ENCODE measurements around the gene CCDC15. TPM values are rescaled to one million over a fixed set of nuclear protein-coding genes. Genes with fewer than 3 reads are reported as not detected.
"Not testable (repeated sequence)": the region's sequence is repeated elsewhere in the genome, so short reads cannot be mapped to it uniquely, and the experiment has no call there.

CCDC15 gene
- total and polyA plus RNA-seq, 4 experiments from 2014 or later, result 0.48 to 2.7 (median 2.1) TPM

DNA sequence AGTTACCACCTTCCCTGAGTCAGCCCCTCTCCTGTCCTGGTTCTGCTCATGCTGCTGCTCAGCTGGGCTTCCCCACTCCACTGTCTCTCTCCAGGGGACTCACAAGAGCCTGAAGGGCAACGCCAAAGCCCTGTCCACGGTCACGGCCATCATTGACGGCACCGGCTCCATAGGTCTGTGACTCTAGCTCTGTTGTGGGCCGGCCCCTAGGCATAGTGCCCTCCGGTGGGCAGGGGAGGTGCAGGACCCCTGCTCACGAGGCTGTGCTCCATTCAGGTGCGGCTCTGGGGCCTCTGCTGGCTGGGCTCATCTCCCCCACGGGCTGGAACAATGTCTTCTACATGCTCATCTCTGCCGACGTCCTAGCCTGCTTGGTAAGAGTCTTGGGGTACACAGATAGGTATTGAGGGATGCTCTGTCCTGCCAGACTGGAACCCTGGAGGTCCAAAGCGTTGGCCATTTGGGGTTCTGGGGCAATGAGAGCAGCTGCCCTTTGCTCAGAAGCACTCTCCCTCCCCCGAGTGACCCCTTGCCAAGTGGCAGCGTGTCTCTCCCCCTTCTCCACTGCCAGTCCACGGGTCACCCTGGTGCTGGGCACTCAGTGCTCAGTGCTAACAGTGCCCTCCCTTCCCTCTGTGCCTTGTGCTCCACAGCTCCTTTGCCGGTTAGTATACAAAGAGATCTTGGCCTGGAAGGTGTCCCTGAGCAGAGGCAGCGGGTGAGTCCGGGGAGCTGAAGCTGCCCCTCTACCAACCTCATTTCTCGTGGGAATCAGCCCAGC lies 131.5 kb downstream of the CCDC15 start:
- peaks cover 0 to 7% of the 10 kb centered on the region in 2 donors for H3K27me3 Mint-ChIP-seq
- Histone ChIP-seq H3K4me3 (ENCODE audit: low read length in 2 of 2) (no peak overlapping the region), H3K9me3 (ENCODE audit: control insufficient read depth in 1 of 2, low read length in 2 of 2) (no peaks in the 10 kb centered on the region), H3K27ac (ENCODE audit: low read depth, low read length) (no peak overlapping the region), H3K36me3 (ENCODE audit: insufficient read depth, low read length) (no peaks in the 10 kb centered on the region), H3K27me3 (ENCODE audit: insufficient read depth, low read length) (no peaks in the 10 kb centered on the region), H3K4me1 (ENCODE audit: insufficient read depth, low read length) (no peaks in the 10 kb centered on the region)
- intact Hi-C loops (cut with micrococcal nuclease), result no loop called here
- H3K9me3 Mint-ChIP-seq, result no peaks in the 10 kb centered on the region
- CTCF ChIA-PET (ENCODE audit: partially characterized antibody), result no interaction called here
- no peak for DNase-seq
- H3K36me3 Mint-ChIP-seq, result no peaks in the 10 kb centered on the region
- peaks cover 0 to 1% (median 0%) of the 10 kb centered on the region in 4 donors for H3K4me1 Mint-ChIP-seq
- peak overlapping the region in 1 of 7 donors; percentile 17 for H3K27ac Mint-ChIP-seq
- no peak overlapping the region for H3K4me3 Mint-ChIP-seq
- POLR2A ChIA-PET (ENCODE audit: partially characterized antibody), result no interaction called here

- no peaks in the 10 kb centered on the region for H3K36me3 ChIP-seq (ENCODE audit: insufficient read depth, low read length)
- peaks cover 0 to 1% (median 0%) of the 10 kb centered on the region in 4 donors for H3K4me1 Mint-ChIP-seq
- no peaks in the 10 kb centered on the region for H3K9me3 ChIP-seq (ENCODE audit: control insufficient read depth in 1 of 2, low read length in 2 of 2)
- H3K27ac Mint-ChIP-seq, result no peak overlapping the region
- CTCF ChIA-PET (ENCODE audit: partially characterized antibody), result no interaction called here
- POLR2A ChIA-PET (ENCODE audit: partially characterized antibody), result no interaction called here
- no peaks in the 10 kb centered on the region for H3K36me3 Mint-ChIP-seq
- no peaks in the 10 kb centered on the region for H3K4me1 ChIP-seq (ENCODE audit: insufficient read depth, low read length)
- peaks cover 0 to 7% of the 10 kb centered on the region in 2 donors for H3K27me3 Mint-ChIP-seq
- DNase-seq, result no peak
- no peaks in the 10 kb centered on the region for H3K27me3 ChIP-seq (ENCODE audit: insufficient read depth, low read length)
- H3K4me3 Mint-ChIP-seq, result no peak overlapping the region
- intact Hi-C loops (cut with micrococcal nuclease), result no loop called here
- no peak overlapping the region for H3K4me3 ChIP-seq (ENCODE audit: low read length in 2 of 2)
- no peak overlapping the region for H3K27ac ChIP-seq (ENCODE audit: low read depth, low read length)
- H3K9me3 Mint-ChIP-seq, result no peaks in the 10 kb centered on the region
Observed at GRCh38 chr11:125086633-125087296, 132.8 kb downstream of the CCDC15 start.

DNA sequence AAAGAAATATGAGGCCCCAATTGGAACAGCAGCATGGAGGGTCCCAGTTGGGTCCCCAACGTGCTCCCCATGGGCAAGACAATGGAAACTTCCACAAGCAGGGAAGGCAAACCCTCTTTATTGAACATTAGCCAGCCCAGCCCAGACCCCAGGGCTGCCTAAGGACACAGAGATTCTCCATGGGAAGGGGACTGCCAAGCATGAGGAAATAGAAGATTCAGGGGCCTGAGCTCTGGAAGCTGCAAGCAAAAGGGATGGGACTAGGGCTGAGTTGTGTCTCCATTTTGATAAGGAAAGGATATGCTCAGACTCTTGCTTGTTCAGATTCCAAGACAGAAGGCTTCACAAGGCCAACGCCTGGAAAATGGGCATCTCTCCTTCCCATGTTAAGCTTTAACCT lies 134.1 kb downstream of the CCDC15 start:
- Mint-ChIP-seq H3K36me3 (peaks cover 0 to 5% of the 10 kb centered on the region in 2 donors), H3K4me3 (no peak overlapping the region), H3K27ac (no peak overlapping the region), H3K27me3 (peaks cover 0 to 7% of the 10 kb centered on the region in 2 donors), H3K4me1 (peaks cover 0 to 1% (median 0%) of the 10 kb centered on the region in 4 donors), H3K9me3 (no peaks in the 10 kb centered on the region)
- no peak overlapping the region for H3K27ac ChIP-seq (ENCODE audit: low read depth, low read length)
- ChIA-PET CTCF (ENCODE audit: partially characterized antibody) (no interaction called here), POLR2A (ENCODE audit: partially characterized antibody) (no interaction called here)
- H3K4me3 ChIP-seq (ENCODE audit: low read length in 2 of 2), result no peak overlapping the region
- no peak for DNase-seq
- no peaks in the 10 kb centered on the region for H3K36me3 ChIP-seq (ENCODE audit: insufficient read depth, low read length)
- H3K9me3 ChIP-seq (ENCODE audit: control insufficient read depth in 1 of 2, low read length in 2 of 2), result no peaks in the 10 kb centered on the region
- no peaks in the 10 kb centered on the region for H3K4me1 ChIP-seq (ENCODE audit: insufficient read depth, low read length)
- H3K27me3 ChIP-seq (ENCODE audit: insufficient read depth, low read length), result no peaks in the 10 kb centered on the region
- intact Hi-C loops (cut with micrococcal nuclease), result no loop called here

GRCh38 chr11:125088576-125089455 lies 134.8 kb downstream of the CCDC15 start:
- no peak overlapping the region for H3K27ac Mint-ChIP-seq
- CTCF ChIA-PET (ENCODE audit: partially characterized antibody), result interaction anchor here (1.2 kb wide), 1 partner anchor 257 kb away, joined by 4 read pairs; no protein-coding TSS in a partner anchor

GRCh38 chr11:125089481-125089880 lies 135.5 kb downstream of the CCDC15 start:
- H3K27ac ChIP-seq (ENCODE audit: low read depth, low read length); H3K9me3 Mint-ChIP-seq; H3K27me3 ChIP-seq (ENCODE audit: insufficient read depth, low read length); H3K4me3 ChIP-seq (ENCODE audit: low read length in 2 of 2); intact Hi-C loops (cut with micrococcal nuclease); H3K27ac Mint-ChIP-seq; H3K4me1 Mint-ChIP-seq; H3K27me3 Mint-ChIP-seq; POLR2A ChIA-PET (ENCODE audit: partially characterized antibody); DNase-seq; H3K36me3 ChIP-seq (ENCODE audit: insufficient read depth, low read length); H3K4me1 ChIP-seq (ENCODE audit: insufficient read depth, low read length); H3K9me3 ChIP-seq (ENCODE audit: control insufficient read depth in 1 of 2, low read length in 2 of 2); H3K4me3 Mint-ChIP-seq: not testable (repeated sequence)
- H3K36me3 Mint-ChIP-seq, result peaks cover 0 to 13% of the 10 kb centered on the region in 2 donors
- CTCF ChIA-PET (ENCODE audit: partially characterized antibody), result interaction anchor here (1.2 kb wide), 1 partner anchor 257 kb away, joined by 4 read pairs; no protein-coding TSS in a partner anchor

More at GRCh38 chr11:125088576-125089455, 134.8 kb downstream of the CCDC15 start:
- H3K4me1 Mint-ChIP-seq, result peaks cover 0 to 1% (median 0%) of the 10 kb centered on the region in 4 donors
- Histone ChIP-seq H3K27me3 (ENCODE audit: insufficient read depth, low read length) (no peaks in the 10 kb centered on the region), H3K4me1 (ENCODE audit: insufficient read depth, low read length) (no peaks in the 10 kb centered on the region), H3K27ac (ENCODE audit: low read depth, low read length) (no peak overlapping the region), H3K4me3 (ENCODE audit: low read length in 2 of 2) (no peak overlapping the region), H3K9me3 (ENCODE audit: control insufficient read depth in 1 of 2, low read length in 2 of 2) (no peaks in the 10 kb centered on the region), H3K36me3 (ENCODE audit: insufficient read depth, low read length) (no peaks in the 10 kb centered on the region)
- POLR2A ChIA-PET (ENCODE audit: partially characterized antibody), result no interaction called here
- no peak for DNase-seq
- peaks cover 0 to 6% of the 10 kb centered on the region in 2 donors for H3K36me3 Mint-ChIP-seq
- intact Hi-C loops (cut with micrococcal nuclease), result no loop called here
- H3K27me3 Mint-ChIP-seq, result peaks cover 0 to 7% of the 10 kb centered on the region in 2 donors
- H3K9me3 Mint-ChIP-seq, result no peaks in the 10 kb centered on the region
- no peak overlapping the region for H3K4me3 Mint-ChIP-seq

- H3K4me1 Mint-ChIP-seq; H3K27ac Mint-ChIP-seq; H3K4me3 ChIP-seq (ENCODE audit: low read length in 2 of 2); H3K4me1 ChIP-seq (ENCODE audit: insufficient read depth, low read length); H3K27me3 ChIP-seq (ENCODE audit: insufficient read depth, low read length); H3K9me3 Mint-ChIP-seq; H3K36me3 ChIP-seq (ENCODE audit: insufficient read depth, low read length); intact Hi-C loops (cut with micrococcal nuclease); H3K27me3 Mint-ChIP-seq; H3K27ac ChIP-seq (ENCODE audit: low read depth, low read length); H3K9me3 ChIP-seq (ENCODE audit: control insufficient read depth in 1 of 2, low read length in 2 of 2); H3K4me3 Mint-ChIP-seq; DNase-seq; POLR2A ChIA-PET (ENCODE audit: partially characterized antibody): not testable (repeated sequence)
- CTCF ChIA-PET (ENCODE audit: partially characterized antibody), result interaction anchor here (1.2 to 3.9 kb wide), 3 partner anchors 35 to 256 kb away, joined by 4 to 48 read pairs (median 23); no protein-coding TSS in a partner anchor
- H3K36me3 Mint-ChIP-seq, result peaks cover 0 to 17% of the 10 kb centered on the region in 2 donors
Observed at GRCh38 chr11:125090151-125090550, 136.1 kb downstream of the CCDC15 start.

DNA sequence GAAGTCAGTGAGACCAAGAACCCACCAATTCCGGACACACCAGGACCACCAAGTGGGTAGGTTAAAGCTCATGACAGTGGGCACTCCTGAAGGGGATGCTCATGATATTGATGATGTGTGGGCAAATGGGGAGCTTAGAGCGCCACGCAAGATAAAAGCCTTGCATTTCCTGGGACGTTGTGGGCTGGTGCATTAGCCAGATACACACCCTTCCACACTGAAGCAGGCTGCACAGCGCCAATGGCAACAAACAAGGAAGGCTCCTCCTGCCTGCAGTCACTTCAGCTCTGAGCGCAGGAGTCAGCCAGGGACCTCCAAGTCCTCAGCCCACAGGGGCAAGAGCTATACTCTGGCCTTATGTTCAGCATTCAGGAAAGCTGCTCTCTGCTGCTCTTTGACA lies 136.8 kb downstream of the CCDC15 start:
- no peak overlapping the region for H3K27ac Mint-ChIP-seq
- Histone ChIP-seq H3K27me3 (ENCODE audit: insufficient read depth, low read length) (no peaks in the 10 kb centered on the region), H3K36me3 (ENCODE audit: insufficient read depth, low read length) (peaks cover 2% of the 10 kb centered on the region), H3K4me1 (ENCODE audit: insufficient read depth, low read length) (no peaks in the 10 kb centered on the region), H3K27ac (ENCODE audit: low read depth, low read length) (no peak overlapping the region), H3K9me3 (ENCODE audit: control insufficient read depth in 1 of 2, low read length in 2 of 2) (no peaks in the 10 kb centered on the region), H3K4me3 (ENCODE audit: low read length in 2 of 2) (no peak overlapping the region)
- no peak overlapping the region for H3K4me3 Mint-ChIP-seq
- POLR2A ChIA-PET (ENCODE audit: partially characterized antibody), result no interaction called here
- H3K4me1 Mint-ChIP-seq, result no peaks in the 10 kb centered on the region
- no peak for DNase-seq
- H3K36me3 Mint-ChIP-seq, result peaks cover under 1 to 23% of the 10 kb centered on the region in 2 donors
- H3K27me3 Mint-ChIP-seq, result no peaks in the 10 kb centered on the region
- CTCF ChIA-PET (ENCODE audit: partially characterized antibody), result interaction anchor here (0.7 to 3.9 kb wide), 6 partner anchors 12 to 314 kb away, joined by 3 to 48 read pairs (median 4); no protein-coding TSS in a partner anchor
- intact Hi-C loops (cut with micrococcal nuclease), result loop anchor here (1.0 kb wide), 1 partner anchor 50 kb away; no protein-coding TSS in a partner anchor
- H3K9me3 Mint-ChIP-seq, result no peaks in the 10 kb centered on the region

Data from CD4-positive, alpha-beta memory T cell (primary cell).